ENCODE measurements around the gene TMEM140.
A peak's percentile ranks its signal among the peaks of the same experiment; 100 is the strongest.

TMEM140 gene

GRCh38 chr7:135175931-135176330 lies 28.1 kb downstream of the TMEM140 start:
- H3K9me3 ChIP-seq (ENCODE audit: control insufficient read depth, insufficient read depth, low read length), result peaks cover 15% of the 10 kb centered on the region
- H3K4me1 ChIP-seq (ENCODE audit: control insufficient read depth, insufficient read depth, low read length), result peaks cover 18% of the 10 kb centered on the region
- no peak overlapping the region for H3K9ac ChIP-seq (ENCODE audit: low read depth, low read length)
- H3K4me3 ChIP-seq (ENCODE audit: low read depth, low read length), result no peak overlapping the region
- no peak overlapping the region for H3K27ac ChIP-seq (ENCODE audit: low read depth, low read length)
- no peaks in the 10 kb centered on the region for H3K27me3 ChIP-seq (ENCODE audit: control insufficient read depth, insufficient read depth, low read length)
- no peaks in the 10 kb centered on the region for H3K36me3 ChIP-seq (ENCODE audit: control insufficient read depth, insufficient read depth, low read length)

GRCh38 chr7:135177028-135177696 lies 29.3 kb downstream of the TMEM140 start:
- H3K9me3 ChIP-seq (ENCODE audit: control insufficient read depth, insufficient read depth, low read length), result peaks cover 28% of the 10 kb centered on the region
- peak overlapping the region; percentile 15; the same call in 1 of the 2 replicates for H3K9ac ChIP-seq (ENCODE audit: low read depth, low read length)
- no peaks in the 10 kb centered on the region for H3K27me3 ChIP-seq (ENCODE audit: control insufficient read depth, insufficient read depth, low read length)
- H3K4me1 ChIP-seq (ENCODE audit: control insufficient read depth, insufficient read depth, low read length), result peaks cover 11% of the 10 kb centered on the region; the same call in 1 of the 2 replicates
- peaks cover under 1% of the 10 kb centered on the region; the same call in 1 of the 2 replicates for H3K36me3 ChIP-seq (ENCODE audit: control insufficient read depth, insufficient read depth, low read length)
- peak overlapping the region; percentile 79 for H3K27ac ChIP-seq (ENCODE audit: low read depth, low read length)
- no peak overlapping the region for H3K4me3 ChIP-seq (ENCODE audit: low read depth, low read length)

GRCh38 chr7:135178364-135178763 lies 30.5 kb downstream of the TMEM140 start:
- no peak overlapping the region for H3K27ac ChIP-seq (ENCODE audit: low read depth, low read length)
- H3K36me3 ChIP-seq (ENCODE audit: control insufficient read depth, insufficient read depth, low read length), result peaks cover 5% of the 10 kb centered on the region
- no peak overlapping the region for H3K4me3 ChIP-seq (ENCODE audit: low read depth, low read length)
- H3K9ac ChIP-seq (ENCODE audit: low read depth, low read length), result no peak overlapping the region
- no peaks in the 10 kb centered on the region for H3K27me3 ChIP-seq (ENCODE audit: control insufficient read depth, insufficient read depth, low read length)
- H3K4me1 ChIP-seq (ENCODE audit: control insufficient read depth, insufficient read depth, low read length), result peaks cover 11% of the 10 kb centered on the region; the same call in 1 of the 2 replicates
- H3K9me3 ChIP-seq (ENCODE audit: control insufficient read depth, insufficient read depth, low read length), result peaks cover 28% of the 10 kb centered on the region

GRCh38 chr7:135179321-135179925 lies 31.6 kb downstream of the TMEM140 start:
- H3K36me3 ChIP-seq (ENCODE audit: control insufficient read depth, insufficient read depth, low read length), result peaks cover 13% of the 10 kb centered on the region
- peaks cover 28% of the 10 kb centered on the region for H3K9me3 ChIP-seq (ENCODE audit: control insufficient read depth, insufficient read depth, low read length)
- no peaks in the 10 kb centered on the region for H3K27me3 ChIP-seq (ENCODE audit: control insufficient read depth, insufficient read depth, low read length)
- no peak overlapping the region for H3K4me3 ChIP-seq (ENCODE audit: low read depth, low read length)
- peaks cover 11% of the 10 kb centered on the region; the same call in 1 of the 2 replicates for H3K4me1 ChIP-seq (ENCODE audit: control insufficient read depth, insufficient read depth, low read length)
- H3K27ac ChIP-seq (ENCODE audit: low read depth, low read length), result no peak overlapping the region
- no peak overlapping the region for H3K9ac ChIP-seq (ENCODE audit: low read depth, low read length)

- peaks cover 28% of the 10 kb centered on the region for H3K9me3 ChIP-seq (ENCODE audit: control insufficient read depth, insufficient read depth, low read length)
- H3K4me3 ChIP-seq (ENCODE audit: low read depth, low read length), result no peak overlapping the region
- H3K27ac ChIP-seq (ENCODE audit: low read depth, low read length), result no peak overlapping the region
- H3K4me1 ChIP-seq (ENCODE audit: control insufficient read depth, insufficient read depth, low read length), result peaks cover 11% of the 10 kb centered on the region; the same call in 1 of the 2 replicates
- H3K27me3 ChIP-seq (ENCODE audit: control insufficient read depth, insufficient read depth, low read length), result no peaks in the 10 kb centered on the region
- H3K36me3 ChIP-seq (ENCODE audit: control insufficient read depth, insufficient read depth, low read length), result peaks cover 14% of the 10 kb centered on the region
- no peak overlapping the region for H3K9ac ChIP-seq (ENCODE audit: low read depth, low read length)
These were observed 32.2 kb downstream of the TMEM140 start for GRCh38 chr7:135180122-135180521.

- Histone ChIP-seq H3K4me1 (ENCODE audit: control insufficient read depth, insufficient read depth, low read length) (peaks cover 11% of the 10 kb centered on the region; the same call in 1 of the 2 replicates), H3K9ac (ENCODE audit: low read depth, low read length) (no peak overlapping the region), H3K4me3 (ENCODE audit: low read depth, low read length) (no peak overlapping the region), H3K27me3 (ENCODE audit: control insufficient read depth, insufficient read depth, low read length) (no peaks in the 10 kb centered on the region), H3K36me3 (ENCODE audit: control insufficient read depth, insufficient read depth, low read length) (peaks cover 26% of the 10 kb centered on the region), H3K9me3 (ENCODE audit: control insufficient read depth, insufficient read depth, low read length) (peaks cover 28% of the 10 kb centered on the region), H3K27ac (ENCODE audit: low read depth, low read length) (no peak overlapping the region)
These were observed 33.5 kb downstream of the TMEM140 start for GRCh38 chr7:135181261-135181928.

GRCh38 chr7:135181929-135182678 lies 34.2 kb downstream of the TMEM140 start:
- peaks cover 9% of the 10 kb centered on the region; the same call in 1 of the 2 replicates for H3K4me1 ChIP-seq (ENCODE audit: control insufficient read depth, insufficient read depth, low read length)
- no peaks in the 10 kb centered on the region for H3K27me3 ChIP-seq (ENCODE audit: control insufficient read depth, insufficient read depth, low read length)
- H3K9ac ChIP-seq (ENCODE audit: low read depth, low read length), result no peak overlapping the region
- H3K4me3 ChIP-seq (ENCODE audit: low read depth, low read length), result no peak overlapping the region
- peaks cover 28% of the 10 kb centered on the region for H3K9me3 ChIP-seq (ENCODE audit: control insufficient read depth, insufficient read depth, low read length)
- H3K27ac ChIP-seq (ENCODE audit: low read depth, low read length), result no peak overlapping the region
- peaks cover 32% of the 10 kb centered on the region for H3K36me3 ChIP-seq (ENCODE audit: control insufficient read depth, insufficient read depth, low read length)

- Histone ChIP-seq H3K27ac (ENCODE audit: low read depth, low read length) (no peak overlapping the region), H3K27me3 (ENCODE audit: control insufficient read depth, insufficient read depth, low read length) (no peaks in the 10 kb centered on the region), H3K36me3 (ENCODE audit: control insufficient read depth, insufficient read depth, low read length) (peaks cover 44% of the 10 kb centered on the region), H3K4me1 (ENCODE audit: control insufficient read depth, insufficient read depth, low read length) (no peaks in the 10 kb centered on the region), H3K9ac (ENCODE audit: low read depth, low read length) (no peak overlapping the region), H3K4me3 (ENCODE audit: low read depth, low read length) (no peak overlapping the region), H3K9me3 (ENCODE audit: control insufficient read depth, insufficient read depth, low read length) (peaks cover 28% of the 10 kb centered on the region)
These were observed 35.6 kb downstream of the TMEM140 start for GRCh38 chr7:135183478-135183877.

- H3K27ac ChIP-seq (ENCODE audit: low read depth, low read length), result no peak overlapping the region
- H3K4me1 ChIP-seq (ENCODE audit: control insufficient read depth, insufficient read depth, low read length), result no peaks in the 10 kb centered on the region
- peaks cover 49% of the 10 kb centered on the region for H3K36me3 ChIP-seq (ENCODE audit: control insufficient read depth, insufficient read depth, low read length)
- no peaks in the 10 kb centered on the region for H3K27me3 ChIP-seq (ENCODE audit: control insufficient read depth, insufficient read depth, low read length)
- H3K4me3 ChIP-seq (ENCODE audit: low read depth, low read length), result no peak overlapping the region
- H3K9me3 ChIP-seq (ENCODE audit: control insufficient read depth, insufficient read depth, low read length), result peaks cover 28% of the 10 kb centered on the region
- no peak overlapping the region for H3K9ac ChIP-seq (ENCODE audit: low read depth, low read length)
These were observed 36.5 kb downstream of the TMEM140 start for GRCh38 chr7:135184254-135184841.

GRCh38 chr7:135185471-135186260 lies 37.8 kb downstream of the TMEM140 start:
- Histone ChIP-seq H3K36me3 (ENCODE audit: control insufficient read depth, insufficient read depth, low read length) (peaks cover 49% of the 10 kb centered on the region), H3K4me3 (ENCODE audit: low read depth, low read length) (no peak overlapping the region), H3K9ac (ENCODE audit: low read depth, low read length) (no peak overlapping the region), H3K9me3 (ENCODE audit: control insufficient read depth, insufficient read depth, low read length) (peaks cover 15% of the 10 kb centered on the region), H3K4me1 (ENCODE audit: control insufficient read depth, insufficient read depth, low read length) (no peaks in the 10 kb centered on the region), H3K27ac (ENCODE audit: low read depth, low read length) (no peak overlapping the region), H3K27me3 (ENCODE audit: control insufficient read depth, insufficient read depth, low read length) (no peaks in the 10 kb centered on the region)

Measured in HUES48 (cell line).